NCI-H2171 treated with DMSO at 0.1 percent for 48 hours (cell line): ENCODE measurements around the gene SLC26A9.
A peak's percentile ranks its signal among the peaks of the same experiment; 100 is the strongest.

Experiments used
- DNase-seq: peaks from one replicate; lab custom pipeline; 2025; lab: John Stamatoyannopoulos, UW

Gene SLC26A9

DNA sequence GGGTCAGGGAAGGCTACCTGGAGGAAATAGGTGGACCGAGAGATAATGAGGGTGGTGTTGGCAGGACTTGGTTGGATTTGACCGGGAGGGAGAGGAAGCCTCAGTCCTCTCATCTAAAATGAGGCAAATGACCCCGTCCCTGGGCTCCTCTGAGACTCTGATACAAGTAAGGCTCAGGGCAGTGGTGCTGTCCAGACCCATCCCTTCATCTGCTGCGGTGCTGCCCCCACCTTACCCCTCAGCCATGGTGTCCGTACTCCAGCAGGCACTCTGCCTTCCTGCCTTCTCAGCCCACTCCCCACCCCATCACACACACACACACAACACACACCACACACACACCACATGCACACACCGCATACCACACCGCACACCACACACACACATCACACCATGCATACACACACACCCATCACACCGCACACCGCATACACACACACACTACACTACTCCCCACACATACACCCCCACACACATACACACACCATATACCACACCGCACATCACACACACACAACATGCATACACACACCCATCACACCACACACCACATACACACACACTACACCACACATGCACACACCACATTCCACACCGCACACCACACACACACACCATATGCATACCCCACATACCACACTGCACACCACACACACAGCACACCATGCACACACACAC, 29.4 kb upstream of the SLC26A9 start:
- DNase-seq: no peak

DNA sequence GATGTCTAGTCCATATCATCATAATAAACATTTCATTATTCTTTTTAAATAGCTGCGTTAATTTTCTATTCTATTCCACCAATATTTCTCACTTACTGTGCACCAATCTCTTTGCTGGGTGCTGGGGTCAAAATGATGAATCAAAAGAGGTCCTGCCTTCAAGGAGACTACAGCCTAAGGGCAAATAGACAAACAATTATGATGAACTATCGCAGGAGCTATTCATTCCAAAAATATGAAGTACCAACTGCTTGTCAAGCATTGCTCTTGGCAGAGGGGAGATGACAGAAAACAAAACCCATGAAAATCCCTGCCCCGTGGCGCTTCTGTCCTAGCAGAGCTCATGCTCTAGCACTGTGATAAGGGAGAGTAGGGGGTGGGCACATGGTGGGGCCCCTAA, 28.8 kb upstream of the SLC26A9 start:
- no peak for DNase-seq

DNA sequence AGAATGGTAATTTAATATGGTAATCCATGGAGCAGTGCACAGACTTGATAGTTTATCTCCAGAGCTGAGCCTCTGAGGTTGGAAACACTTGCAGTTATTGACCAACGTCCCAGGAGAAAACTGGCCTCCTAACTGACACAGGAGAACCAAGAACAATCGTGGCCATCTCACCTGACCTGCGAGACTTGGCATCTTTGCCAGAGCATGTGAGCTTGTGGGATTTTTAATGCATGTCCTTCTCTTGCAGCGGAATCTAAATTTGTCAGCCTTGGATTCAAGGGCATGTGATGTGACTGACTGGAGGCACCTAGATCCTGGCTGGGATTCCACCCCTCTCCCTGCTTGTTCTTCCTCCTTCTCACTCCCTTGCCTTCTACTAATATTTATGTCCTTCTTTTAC, 27.8 kb upstream of the SLC26A9 start:
- DNase-seq: no peak

DNA sequence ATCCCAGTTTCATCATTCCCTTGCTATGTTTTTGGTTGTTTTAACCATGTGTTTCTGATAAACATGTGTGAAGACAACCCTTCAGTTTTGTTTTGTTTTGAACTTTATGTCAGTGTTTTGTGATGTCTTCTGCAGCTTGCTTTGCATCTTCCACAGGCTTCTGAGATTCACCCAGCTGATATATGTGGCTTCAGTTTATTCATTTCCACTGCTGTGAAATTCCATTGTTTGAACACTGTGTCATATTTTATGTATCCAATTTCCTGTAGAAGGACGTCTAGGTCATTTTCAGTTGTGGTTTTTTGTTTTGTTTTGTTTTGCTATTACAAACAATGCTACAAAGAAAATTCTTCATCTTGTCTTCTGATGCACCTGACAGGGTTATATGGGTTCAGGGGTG, 27.2 kb upstream of the SLC26A9 start:
- DNase-seq: no peak

DNA sequence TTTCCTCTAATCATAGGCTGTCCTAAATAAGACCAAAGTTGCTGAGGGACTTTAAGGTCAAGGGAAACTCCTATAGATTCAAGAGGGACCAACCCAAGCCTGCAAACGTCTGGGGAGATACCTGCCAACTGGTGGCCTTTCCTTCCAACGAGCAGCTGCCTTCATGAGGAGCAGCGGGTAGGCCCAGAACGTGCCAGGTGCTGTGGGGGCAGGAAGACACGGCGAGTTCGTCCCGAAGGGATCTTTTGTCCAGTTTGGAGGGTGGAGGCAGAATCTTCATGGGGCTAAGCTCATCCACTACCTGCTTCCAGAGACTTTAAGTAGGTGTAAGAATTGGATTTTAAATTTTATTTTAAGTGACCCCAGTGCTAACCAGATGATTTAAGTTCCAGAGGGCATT, 26.0 kb upstream of the SLC26A9 start:
- DNase-seq: no peak

DNA sequence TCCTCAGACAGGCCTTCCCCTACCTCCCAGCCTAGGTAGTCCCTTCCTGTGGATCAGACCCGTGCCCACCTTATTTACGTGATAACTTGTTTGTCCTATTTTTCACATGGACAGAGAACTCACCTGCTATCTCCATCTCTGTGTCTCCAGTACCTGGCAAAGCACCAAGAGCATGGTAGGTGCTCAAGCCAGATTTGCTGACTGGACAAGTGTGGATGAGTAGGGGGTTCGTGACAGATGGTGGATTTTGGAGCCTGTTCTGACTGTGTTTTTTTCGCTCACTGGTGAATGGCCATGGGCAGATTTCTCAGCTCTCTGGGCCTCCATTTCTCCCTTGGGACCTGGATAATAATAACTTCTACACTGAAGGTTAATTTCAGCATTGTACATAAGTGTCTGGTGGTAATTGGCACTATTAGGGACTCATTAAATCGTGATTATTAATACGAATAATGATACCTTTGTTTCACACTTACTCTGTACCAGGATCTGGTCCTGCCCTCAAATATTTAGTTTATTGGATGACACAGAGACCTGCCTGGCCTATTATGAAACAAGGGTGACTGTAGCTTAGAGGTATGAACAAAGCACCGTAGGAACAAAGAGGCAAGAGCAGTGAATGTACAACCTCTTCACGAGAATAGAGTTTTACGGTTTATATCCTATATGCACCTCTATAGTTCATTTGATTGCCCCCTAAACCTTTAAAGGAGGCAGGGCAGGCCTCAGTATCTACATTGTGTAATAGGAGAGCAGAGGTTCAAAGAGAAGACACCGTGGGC, 24.5 kb upstream of the SLC26A9 start:
- DNase-seq: peak; percentile 32

DNA sequence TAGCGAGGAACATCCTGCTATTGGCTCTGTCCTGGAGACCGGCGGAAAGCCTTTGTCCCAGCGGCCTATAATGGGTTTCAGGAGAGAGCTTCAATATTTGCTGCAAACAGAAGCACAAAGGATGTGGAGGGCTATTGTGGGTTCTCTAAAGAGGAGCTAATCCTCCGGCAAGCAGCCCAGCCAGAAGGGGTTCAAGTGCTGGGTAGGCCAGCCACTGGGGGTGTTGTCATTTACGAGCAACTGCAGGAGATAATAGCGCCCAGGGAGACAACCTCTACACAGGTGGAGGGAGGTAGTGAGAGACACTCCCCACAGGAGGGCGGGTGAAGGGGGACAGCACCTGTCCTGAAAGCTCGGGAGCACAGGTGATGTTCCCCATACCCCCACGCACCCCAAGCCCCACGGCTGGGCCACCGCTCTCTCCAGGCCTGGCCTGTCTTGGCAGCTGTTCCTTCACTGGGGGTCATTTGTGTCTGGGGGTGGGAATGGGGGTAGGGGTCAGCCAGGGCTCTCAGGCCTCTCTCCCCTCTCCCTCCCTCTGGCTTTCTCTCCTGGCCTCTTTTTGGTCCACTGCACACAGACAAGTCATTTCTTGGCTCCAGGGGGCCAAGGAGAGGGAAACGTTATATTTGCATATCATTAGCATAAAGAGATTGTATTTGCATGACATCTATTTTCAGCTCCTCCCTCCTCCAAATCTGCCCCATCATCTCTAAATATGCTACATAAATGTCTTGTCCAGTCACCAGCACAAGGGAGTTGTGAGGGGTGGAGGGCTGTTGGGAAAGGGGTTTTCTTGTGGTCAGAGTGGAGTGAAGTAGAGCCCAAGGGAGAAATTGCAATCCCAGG, 22.0 kb upstream of the SLC26A9 start:
- DNase-seq: no peak

DNA sequence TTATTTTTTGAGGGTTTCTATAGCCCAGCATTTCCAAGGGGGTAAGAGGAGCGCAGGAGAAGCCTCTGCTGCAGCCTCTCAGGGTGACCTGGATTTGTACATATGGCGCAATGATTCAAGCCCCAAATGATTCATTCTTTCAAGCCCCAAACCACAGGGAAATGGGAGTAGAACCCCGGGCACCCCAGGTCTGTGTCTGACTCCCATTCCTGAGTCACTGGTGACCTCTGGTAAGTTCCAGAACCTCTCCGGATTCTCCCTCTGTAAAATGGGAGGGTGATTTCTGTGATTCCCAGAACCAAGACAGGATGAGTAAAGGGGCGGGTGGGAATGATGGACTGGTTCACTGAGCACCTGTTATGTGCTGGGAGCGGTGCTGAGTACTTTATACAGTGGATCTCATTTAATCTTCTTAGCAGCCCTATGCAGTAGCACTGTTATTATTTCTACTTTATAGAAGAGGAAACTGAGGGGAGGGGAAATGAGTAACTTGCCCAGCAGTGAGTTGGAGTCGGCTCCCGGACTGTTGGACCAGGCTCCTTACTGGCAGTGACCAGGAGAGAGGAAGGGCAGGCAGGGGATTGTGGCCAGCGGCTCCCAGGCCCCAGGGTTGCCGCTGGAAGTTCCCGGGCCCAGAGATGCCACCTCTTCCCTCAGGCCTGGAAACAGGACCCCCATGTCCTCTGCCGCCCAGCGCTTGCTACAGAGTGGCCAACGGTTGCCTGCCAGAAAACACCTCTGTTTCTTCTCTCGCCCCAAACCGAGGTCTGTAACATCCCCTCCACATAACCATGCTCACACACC, 20.3 kb upstream of the SLC26A9 start:
- DNase-seq: no peak

DNA sequence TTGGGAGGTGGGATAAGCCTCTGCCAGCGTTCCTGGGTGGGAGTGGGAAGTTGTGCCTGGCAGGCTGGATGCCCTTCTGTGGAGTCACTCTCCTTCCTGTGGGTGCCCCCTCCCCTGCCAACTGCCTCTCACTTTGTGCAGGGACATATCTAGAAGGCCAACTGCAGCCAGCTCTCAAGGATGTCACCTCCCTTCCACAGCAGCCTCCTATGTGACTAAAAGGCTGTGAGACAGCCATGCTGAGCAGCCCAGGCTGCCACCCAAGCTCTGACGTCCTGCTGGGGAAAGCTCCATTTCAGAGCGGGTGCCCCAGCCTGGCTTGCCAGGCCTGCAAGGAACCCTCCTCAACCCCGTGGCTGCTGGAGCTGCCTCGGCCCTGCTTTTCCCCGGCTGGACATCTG, 19.6 kb upstream of the SLC26A9 start:
- DNase-seq: no peak

DNA sequence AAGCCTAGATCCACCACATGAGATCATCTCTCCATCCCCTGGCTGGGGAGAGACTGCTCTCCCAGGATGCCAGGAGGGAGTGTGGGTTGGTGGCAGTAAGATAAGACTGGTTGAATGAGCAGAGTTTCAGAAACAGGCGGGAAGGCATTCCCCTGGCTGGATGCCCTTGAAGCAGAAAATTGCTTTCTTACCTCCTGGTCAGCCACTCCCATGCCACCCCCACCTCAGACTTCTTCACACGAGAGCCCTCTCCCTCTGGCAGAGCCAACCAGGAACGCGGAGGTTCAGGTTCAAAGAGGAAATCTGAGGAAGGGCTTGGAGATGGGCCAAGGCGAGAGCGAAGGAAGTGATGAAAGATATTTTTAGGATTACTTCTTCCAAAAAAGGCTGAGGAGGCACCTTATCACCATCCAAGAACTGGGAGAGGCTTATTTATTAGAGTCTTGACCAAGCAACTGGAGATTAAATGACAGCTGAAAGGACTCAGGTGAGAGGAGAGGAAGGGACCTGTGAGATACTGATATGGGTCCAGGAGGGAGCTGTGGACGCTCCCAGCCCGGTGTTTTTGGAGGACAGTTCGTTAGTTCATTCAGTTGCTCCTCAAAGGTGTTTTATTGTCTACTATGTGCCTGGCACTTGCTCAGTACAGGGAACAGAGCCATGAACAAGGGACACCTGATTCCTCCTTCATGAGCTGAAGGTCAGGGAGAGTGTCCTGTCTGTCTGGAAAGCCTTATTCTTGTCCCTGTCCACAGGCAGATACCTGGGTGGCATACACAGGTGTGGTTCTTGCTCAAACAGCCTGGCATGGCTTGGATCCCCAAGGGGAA, 18.9 kb upstream of the SLC26A9 start:
- peak; percentile 27 for DNase-seq

DNA sequence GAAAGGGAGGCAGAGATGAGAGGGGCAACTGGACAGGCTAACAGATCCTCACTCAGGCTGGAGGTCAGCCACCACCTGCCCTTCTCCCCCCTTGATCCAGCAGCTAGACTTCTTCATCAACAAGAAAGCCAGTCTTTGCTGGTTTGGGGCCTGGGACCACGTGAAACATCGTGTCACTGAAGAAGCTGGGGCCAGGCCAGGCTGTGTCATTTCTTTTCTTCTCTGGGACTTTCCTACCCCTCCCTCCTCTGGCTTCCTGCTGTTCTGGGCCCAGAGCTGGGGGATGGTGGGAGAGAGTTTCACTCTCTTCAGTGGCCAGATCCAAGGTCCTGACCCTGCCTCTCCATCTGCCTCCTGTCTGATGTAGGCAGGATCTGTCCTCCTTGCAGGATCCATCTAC, 18.1 kb upstream of the SLC26A9 start:
- DNase-seq: no peak

DNA sequence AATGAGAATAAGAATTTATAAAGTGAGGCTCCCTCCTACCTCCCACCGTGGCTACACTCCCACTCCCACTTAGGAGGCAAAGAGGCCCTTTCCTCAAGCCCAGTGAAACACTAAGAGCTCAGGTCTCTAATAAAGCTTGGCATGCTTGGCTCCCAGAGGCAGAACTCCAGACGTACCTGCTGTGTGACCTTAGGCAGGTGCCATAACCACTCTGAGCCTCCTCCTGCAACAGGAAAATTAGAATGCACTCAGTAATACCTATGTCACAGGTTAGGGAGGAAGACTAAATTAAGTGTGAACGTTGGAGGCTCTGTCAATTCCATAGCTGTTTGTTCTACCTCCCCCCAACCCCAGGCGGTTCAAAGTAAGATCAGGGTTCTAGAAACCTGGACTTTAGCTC, 16.5 kb upstream of the SLC26A9 start:
- DNase-seq: no peak

DNA sequence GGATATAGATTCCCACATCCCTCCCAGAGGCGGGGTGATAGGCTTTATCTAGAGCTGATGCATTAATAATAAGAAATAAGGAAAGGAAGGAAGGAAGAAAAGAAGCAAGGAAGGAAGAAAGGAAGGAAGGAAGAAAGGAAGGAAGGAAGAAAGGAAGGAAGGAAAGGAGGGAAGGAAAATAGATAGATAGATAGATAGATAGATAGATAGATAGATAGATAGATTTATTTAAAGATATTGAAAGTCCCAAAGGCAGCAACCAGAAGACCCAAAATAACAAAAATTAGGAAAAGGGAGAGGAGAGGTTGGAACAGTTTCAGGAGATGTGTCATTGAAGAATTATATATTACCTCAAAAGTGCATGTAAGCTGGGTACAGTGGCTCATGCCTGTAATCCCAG, 12.2 kb upstream of the SLC26A9 start:
- no peak for DNase-seq

DNA sequence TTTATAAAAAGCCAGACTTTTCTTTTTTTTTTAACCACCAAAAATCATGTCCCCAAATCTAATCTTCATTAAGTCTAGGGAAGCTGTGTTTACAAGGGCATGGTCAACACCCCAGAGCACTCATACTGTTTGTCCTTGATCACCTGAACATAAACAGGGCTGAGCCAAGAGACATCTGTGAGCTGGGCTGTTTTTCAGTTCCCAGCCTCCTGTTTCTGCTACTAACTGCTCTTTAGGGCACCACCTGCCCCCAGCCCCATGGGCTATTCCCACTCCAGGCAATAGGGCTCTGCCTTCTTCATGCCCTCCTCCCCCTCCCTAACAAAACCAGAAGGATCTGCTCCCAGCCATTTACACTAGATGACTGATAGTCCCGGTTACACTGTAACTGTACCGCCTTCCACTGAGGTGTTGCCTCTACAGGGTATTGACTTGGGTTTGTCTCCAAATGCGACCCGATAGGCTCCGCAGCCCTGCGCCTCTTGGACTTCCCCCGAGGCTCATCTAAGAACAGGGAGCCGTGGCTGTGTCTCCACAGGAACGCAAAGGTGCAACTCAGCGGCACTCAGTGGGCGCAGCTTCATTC, 11.7 kb upstream of the SLC26A9 start:
- no peak for DNase-seq

DNA sequence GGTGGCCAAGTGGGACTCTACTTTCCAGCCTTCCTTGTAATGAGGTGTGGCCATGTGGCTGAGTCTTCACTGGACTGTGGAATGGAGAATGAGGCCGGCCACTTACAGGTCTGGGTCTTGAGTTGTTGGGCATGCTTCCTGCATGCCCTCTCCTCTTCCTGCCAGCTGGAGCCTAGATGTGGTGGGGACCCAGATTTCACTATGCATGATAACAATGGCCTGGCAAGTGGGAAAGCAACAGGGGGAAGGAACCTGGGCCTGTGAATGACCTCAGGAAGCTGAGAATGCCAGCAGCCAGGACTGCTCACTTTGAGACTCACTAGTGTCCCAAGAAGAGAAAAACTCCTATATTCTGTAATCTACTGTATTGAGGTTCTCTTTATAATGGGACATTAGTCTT, 8.5 kb upstream of the SLC26A9 start:
- DNase-seq: no peak

DNA sequence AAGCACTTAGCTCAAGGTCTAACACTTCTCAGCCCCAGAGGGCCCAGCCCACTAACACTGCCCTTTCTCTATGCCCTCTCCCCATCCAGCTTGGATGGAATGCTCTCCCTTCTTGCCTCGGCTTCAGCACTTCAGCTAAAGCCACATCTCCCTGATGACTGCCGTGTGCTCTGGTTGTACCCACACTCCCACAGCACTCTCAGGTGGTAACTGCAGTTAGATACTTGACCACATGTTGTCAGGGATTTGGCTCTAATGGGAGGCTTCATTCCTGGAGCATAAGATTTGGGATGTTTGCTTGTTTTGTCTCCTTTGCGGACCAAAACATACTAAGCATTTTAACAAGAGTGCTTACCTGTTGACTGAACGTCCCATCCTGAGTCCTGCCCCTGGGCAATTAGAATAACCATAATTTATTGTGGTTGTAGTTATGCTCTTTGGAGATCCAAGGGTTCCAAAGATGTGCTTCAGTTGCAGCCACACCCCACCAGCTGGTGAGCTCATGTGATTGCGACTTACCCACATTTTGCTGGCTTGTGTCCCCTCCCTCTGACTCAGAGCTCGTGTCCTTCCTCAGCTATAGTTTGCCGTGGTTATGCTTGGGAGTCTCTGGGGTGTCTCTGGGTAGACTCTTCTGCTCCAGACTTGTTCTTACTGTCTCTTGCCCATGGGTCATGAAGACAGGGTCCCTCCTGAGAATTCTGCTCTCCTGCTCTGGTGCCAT, 7.7 kb upstream of the SLC26A9 start:
- DNase-seq: no peak

DNA sequence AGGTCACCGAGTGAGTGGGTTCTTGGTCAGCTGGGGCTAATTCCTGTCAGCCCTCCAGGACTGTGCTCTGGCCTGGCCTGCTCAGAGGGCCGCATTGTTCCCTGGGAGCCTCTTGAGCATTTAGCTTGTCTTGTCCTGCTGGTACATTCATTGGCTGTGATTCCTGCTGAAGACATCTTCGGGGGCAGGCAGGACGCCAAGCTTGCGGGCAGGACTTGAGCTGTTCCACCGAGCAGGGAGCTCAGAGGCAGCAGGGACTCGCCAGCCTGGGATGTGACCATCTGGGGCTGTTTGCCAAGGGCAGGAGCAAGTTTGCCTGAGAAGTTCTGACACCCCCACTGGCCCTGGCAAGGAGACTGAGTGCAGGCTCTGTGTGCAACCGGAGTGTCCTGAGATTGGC, 7.0 kb upstream of the SLC26A9 start:
- DNase-seq: no peak

DNA sequence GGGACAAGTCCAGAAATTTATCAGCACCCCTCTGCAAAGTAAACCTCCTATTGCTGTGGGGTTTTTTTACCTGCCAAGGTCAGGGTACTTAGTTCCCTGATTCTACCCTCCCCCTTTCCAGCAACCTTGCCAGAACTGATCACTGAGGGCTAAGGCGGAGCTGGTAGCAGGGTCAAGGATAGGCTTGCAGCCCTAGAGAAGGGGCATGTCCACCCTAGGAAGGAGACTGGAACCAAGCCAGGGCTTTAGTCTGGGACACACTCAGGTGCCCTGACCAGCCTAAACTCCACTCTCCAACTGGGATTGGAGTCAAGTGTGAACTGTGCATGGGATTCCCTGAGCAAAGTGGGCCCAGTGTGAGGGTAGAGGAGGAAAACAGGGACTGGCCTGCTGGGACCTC, 6.5 kb upstream of the SLC26A9 start:
- DNase-seq: no peak

DNA sequence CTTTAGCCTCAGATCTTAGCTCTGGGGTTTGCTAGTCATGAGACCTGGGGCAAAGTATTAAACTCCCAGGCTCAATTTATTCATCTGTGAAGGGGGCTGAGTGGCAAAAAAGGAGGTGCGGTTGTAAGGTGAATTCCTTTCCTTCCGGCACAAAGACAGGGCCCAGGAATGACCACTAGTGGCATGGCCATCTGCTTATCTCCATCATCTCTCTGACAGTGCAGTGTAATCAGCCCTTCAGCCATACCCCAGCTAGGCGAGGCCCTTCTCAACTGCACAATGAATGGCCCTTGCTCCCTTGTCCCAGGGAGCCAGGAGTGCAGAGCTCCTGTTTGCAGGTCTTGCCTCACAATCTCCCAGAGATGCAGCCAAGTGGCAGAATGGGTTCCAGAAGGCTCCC, 5.6 kb upstream of the SLC26A9 start:
- DNase-seq: no peak

DNA sequence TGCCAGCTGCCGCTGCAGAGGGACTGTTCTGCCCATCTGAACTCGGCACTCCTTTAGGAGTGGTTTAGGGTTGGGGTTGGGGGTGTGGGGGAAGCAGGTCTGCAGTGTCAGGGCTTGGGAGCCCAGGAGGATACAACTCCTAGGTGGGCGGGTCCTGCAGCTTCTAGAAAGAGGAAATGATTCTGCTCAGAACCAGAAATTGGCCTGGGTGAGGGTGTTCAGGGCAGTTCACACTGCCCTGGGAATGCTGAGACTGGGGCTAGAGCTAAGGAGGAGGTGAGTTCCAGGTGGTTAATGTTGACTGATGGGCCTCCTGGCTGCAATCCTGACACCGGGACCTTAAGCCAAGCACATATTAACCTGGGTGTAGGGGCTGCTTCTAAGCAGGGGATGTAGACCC, 4.8 kb upstream of the SLC26A9 start:
- DNase-seq: no peak
